Stimulated activated effector memory CD8-positive, alpha-beta T cell treated with anti-CD3 and anti-CD28 coated beads, Interleukin-12 subunit alpha, Interleukin-12 subunit beta, amount 100 ng/mL, for 72 hours (primary cell): ENCODE results near the gene BTBD1.
"Not testable (repeated sequence)": the region's sequence is repeated elsewhere in the genome, so short reads cannot be mapped to it uniquely, and the experiment has no call there.

Experiments used
- ATAC-seq: fragments of 150-1000 bp; cut with Tn5 transposase; 2 replicates; pipeline ENCODE4 v1.10.0; 2021
- DNase-seq, 2 donors: peaks; one replicate each; pipeline ENCODE4 v3.0.0; 2021 to 2022; ENCODE audit warnings: low spot score in 2 of 2
- H3K27ac Mint-ChIP-seq: one replicate; pipeline ENCODE4 v1.8.0; 2022; ENCODE audit warnings: mild to moderate bottlenecking, mixed read lengths
- H3K36me3 Mint-ChIP-seq: one replicate; pipeline ENCODE4 v1.8.0; 2022; ENCODE audit warnings: mild to moderate bottlenecking, mixed read lengths
- H3K4me1 Mint-ChIP-seq: one replicate; pipeline ENCODE4 v1.8.0; 2022; ENCODE audit warnings: mixed read lengths
- H3K4me3 Mint-ChIP-seq: one replicate; pipeline ENCODE4 v1.8.0; 2022; ENCODE audit warnings: mild to moderate bottlenecking, mixed read lengths
- H3K9me3 Mint-ChIP-seq: one replicate; pipeline ENCODE4 v1.8.0; 2022; ENCODE audit warnings: mixed read lengths

BTBD1 gene

DNA sequence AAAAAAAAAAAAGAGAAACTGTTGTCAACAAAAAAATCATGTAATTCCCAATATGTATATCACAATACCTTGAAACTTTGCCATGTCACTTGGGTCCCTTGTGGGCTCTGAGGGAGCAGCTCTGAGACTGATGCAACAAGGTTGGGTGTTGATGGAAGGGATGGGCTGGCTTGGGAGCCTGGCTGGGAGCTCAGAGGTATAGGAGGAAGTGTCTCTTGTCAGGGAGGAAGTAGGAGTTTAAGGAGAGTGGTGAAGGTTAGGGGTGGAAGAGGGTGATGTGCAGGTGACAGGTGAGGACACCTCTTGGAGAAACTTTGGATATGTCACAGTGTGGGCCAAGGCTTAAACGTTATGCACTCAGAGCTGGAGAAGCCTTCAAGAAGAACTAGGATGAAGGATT lies 38.4 kb upstream of the BTBD1 start:
- Mint-ChIP-seq H3K9me3 (no peaks in the 10 kb centered on the region), H3K4me3 (no peak overlapping the region), H3K4me1 (peaks cover 27% of the 10 kb centered on the region), H3K36me3 (no peaks in the 10 kb centered on the region), H3K27ac (no peak overlapping the region)
- no peak for DNase-seq
- no peak for ATAC-seq

DNA sequence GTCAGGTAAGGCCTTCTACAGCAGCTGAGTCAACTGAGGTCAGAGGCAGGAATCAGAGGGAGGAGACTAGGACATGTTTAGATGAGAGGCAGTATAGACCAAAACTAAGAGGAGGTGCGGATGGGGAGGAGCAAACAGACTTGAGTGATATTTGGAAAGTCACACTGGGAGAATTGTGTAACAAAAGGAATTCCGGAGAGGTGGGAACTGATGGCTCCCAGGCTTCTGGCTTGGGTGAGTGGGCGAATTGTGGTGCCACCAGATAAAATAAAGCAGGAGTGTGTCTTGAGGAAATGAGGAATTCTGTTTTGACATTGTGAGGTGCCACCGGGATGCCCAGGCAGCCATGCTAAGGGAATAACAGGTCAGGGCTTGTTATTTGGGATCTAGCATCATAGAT lies 37.1 kb upstream of the BTBD1 start:
- H3K4me3 Mint-ChIP-seq = no peak overlapping the region
- ATAC-seq (no peak), DNase-seq (no peak)
- no peaks in the 10 kb centered on the region for H3K9me3 Mint-ChIP-seq
- H3K36me3 Mint-ChIP-seq = no peaks in the 10 kb centered on the region
- peaks cover 19% of the 10 kb centered on the region for H3K4me1 Mint-ChIP-seq
- H3K27ac Mint-ChIP-seq = no peak overlapping the region

DNA sequence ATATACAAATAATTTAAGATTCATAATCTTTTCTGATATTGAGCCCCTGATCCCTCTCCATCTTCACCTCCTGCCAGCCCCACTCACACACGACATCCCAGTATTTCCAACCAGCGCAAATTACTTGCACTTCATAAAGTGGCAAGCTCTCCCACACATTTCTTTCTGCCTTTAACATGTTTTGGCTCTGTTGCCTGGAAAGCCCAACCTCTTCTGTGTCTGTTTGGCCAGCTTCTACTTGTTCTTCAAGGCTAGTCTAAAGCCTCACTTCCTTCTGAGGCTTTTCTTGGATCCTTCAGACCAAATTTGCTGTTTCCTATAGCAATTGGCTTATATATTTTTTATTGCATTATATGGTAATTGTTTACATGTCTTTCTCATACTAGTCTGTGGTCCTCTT lies 35.3 kb upstream of the BTBD1 start:
- H3K9me3 Mint-ChIP-seq = no peaks in the 10 kb centered on the region
- H3K27ac Mint-ChIP-seq = no peak overlapping the region
- ATAC-seq (no peak), DNase-seq (no peak)
- no peak overlapping the region for H3K4me3 Mint-ChIP-seq
- no peaks in the 10 kb centered on the region for H3K36me3 Mint-ChIP-seq
- H3K4me1 Mint-ChIP-seq = peaks cover 7% of the 10 kb centered on the region

DNA sequence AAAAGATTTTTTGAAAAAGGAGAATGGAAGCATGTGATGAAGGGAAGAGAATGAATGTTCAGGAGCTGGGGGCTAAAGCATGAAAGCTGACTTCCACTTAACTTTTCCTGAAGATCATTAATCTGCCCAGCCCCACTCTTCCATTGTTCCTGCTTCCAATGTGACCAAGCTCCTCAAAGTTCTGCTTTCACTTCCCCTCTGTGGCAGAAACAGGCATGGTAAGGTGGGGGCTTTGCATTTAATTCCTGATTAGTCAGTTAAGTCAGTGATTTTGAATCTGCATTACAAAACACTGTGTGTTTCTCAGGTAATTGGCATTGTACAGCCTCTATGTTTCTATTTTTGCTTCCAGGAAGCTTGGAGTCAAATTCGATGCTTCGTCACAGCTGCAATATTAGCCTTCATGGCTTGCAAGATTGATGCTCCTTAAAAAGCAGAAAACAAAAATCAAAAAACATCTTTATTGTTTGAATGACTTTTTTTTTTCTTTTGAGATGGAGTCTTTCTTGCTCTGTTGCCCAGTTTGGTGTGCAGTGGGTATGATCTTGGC lies 33.1 kb upstream of the BTBD1 start:
- DNase-seq (no peak), ATAC-seq (no peak)
- Mint-ChIP-seq H3K36me3 (no peaks in the 10 kb centered on the region), H3K4me3 (no peak overlapping the region), H3K9me3 (no peaks in the 10 kb centered on the region), H3K27ac (no peak overlapping the region), H3K4me1 (no peaks in the 10 kb centered on the region)

DNA sequence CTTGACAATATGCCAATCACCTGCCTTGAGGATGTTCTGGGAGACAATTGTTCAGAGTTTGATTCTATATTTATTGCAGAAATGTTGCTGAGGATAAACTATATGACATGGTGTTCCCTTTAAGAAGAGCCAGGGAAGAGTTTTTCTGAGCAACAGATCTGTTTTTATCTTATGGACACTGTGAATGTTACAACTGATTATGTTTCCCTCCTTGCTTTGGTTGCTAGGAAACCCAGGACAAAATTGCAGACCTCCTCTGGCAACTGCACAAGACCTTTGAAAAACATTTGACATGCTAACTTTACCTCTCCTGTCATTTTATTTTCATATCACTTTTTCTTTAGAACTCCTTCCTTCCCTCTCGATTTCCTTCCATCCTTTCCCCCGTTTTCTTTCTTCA lies 32.2 kb upstream of the BTBD1 start:
- DNase-seq = no peak
- no peaks in the 10 kb centered on the region for H3K36me3 Mint-ChIP-seq
- no peak overlapping the region for H3K4me3 Mint-ChIP-seq
- no peak overlapping the region for H3K27ac Mint-ChIP-seq
- ATAC-seq = no peak
- no peaks in the 10 kb centered on the region for H3K9me3 Mint-ChIP-seq
- no peaks in the 10 kb centered on the region for H3K4me1 Mint-ChIP-seq

DNA sequence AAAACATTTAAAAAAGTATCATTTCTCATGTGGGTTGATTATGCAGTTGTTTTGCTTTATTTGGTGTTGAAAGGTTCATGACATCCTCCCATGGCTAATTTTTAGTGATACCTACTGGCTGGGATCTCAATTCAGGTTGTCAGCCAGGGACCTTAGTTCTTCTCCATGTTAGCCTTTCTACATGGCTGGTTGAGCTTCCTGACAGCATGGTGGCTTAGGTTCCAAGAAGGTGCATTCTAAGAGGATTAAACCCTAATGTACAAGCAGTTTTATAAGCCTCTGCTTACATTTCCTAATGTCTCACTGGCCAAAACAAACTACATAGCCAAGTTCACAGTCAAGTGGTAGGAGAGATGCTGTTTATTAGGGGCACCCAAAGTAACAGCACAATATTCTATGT lies 31.0 kb upstream of the BTBD1 start:
- Mint-ChIP-seq H3K9me3 (no peaks in the 10 kb centered on the region), H3K27ac (no peak overlapping the region), H3K4me3 (no peak overlapping the region), H3K36me3 (no peaks in the 10 kb centered on the region), H3K4me1 (no peaks in the 10 kb centered on the region)
- no peak for ATAC-seq
- no peak for DNase-seq

DNA sequence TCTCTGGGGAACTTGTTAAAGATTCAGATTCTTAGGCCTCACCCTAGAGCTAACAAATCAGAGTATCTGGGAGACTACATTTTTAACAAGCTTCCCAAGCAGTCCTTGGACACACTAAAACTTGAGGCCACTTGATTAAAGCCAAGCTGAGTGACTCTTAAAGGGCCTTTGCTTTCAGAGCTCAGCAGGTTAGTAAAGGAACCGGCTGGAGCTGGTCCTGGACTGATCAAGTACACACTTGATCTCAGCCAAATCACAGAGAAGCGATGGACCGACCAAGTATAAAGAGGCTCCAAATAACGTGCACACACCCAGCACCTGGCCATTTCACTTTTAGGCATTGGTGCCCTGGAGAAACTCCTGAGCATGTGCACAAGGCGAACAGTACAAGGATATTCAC lies 27.5 kb upstream of the BTBD1 start:
- DNase-seq (no peak), ATAC-seq (no peak)
- Mint-ChIP-seq H3K27ac (no peak overlapping the region), H3K36me3 (no peaks in the 10 kb centered on the region), H3K4me3 (no peak overlapping the region), H3K9me3 (no peaks in the 10 kb centered on the region), H3K4me1 (peaks cover 6% of the 10 kb centered on the region)

DNA sequence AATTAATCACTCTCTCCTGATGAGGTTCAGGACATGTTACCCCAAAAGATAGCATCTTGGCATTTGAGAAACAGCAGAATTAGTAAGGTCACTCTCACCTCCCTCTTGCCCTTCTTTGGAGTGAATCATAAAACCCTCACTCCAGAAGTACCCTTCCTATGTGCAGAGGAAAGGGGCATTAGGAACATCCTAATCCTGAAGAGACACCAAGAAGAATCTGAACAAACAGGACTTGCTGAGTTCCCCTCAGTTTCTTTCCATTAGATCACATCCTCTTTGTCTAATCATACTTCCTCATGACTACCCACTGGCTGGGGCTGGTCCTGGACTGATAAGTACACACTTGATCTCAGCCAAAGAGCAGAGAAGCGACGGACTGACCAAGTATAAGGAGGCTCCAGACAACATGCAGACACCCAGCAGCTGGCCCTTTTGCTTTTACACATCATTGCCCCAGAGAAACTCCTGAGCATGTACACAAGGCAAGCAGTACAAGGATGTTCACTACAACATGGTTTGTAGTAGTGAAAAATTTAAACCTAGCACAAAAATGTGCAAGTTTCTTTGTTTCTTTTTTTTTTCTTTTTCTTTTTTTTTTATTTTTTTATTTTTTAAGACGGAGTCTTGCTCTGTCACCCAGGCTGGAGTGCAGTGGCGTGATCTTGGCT lies 25.4 kb upstream of the BTBD1 start:
- H3K9me3 Mint-ChIP-seq = no peaks in the 10 kb centered on the region
- no peaks in the 10 kb centered on the region for H3K36me3 Mint-ChIP-seq
- no peak for DNase-seq
- H3K4me3 Mint-ChIP-seq = no peak overlapping the region
- H3K27ac Mint-ChIP-seq = peak overlapping the region; percentile 65
- ATAC-seq = peak; percentile 67
- H3K4me1 Mint-ChIP-seq = peaks cover 6% of the 10 kb centered on the region

DNA sequence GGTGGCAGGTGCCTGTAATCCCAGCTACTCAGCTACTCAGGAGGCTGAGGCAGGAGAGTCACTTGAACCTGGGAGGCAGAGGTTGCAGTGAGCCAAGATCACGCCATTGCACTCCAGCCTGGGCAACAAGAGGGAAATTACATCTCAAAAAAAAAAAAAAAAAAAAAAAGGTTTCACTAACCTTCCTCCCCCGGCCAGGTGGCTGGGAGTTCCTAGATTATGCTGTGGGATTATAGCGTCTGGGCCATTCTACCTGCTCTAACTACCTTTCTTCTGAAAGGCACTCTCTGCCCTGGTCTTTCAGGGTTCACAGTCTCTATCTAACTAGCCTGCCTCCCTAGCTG lies 24.9 kb upstream of the BTBD1 start:
- H3K27ac Mint-ChIP-seq = peak overlapping the region; percentile 65
- H3K9me3 Mint-ChIP-seq, H3K36me3 Mint-ChIP-seq: not testable (repeated sequence)

DNA sequence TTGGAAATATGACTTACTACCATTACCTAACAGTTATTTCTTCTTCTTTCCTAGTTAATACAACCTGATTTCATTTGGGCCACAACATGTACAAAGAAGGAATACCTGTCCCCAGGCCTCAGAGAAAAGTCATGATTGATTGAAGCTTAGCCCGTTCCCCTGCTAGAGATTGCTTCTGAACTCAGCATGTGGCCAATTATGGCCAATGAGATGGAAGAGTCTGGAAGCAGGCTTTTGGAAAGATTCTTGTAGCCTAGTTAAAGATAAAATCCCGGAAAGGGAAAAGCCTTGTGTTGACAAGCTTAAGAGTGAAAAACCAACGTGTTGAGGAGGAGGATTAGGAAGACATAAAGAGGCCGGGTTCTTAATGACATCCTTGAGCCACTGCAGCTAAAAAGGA lies 23.4 kb upstream of the BTBD1 start:
- Mint-ChIP-seq H3K36me3 (no peaks in the 10 kb centered on the region), H3K4me1 (peaks cover 6% of the 10 kb centered on the region), H3K27ac (no peak overlapping the region), H3K9me3 (no peaks in the 10 kb centered on the region), H3K4me3 (no peak overlapping the region)
- DNase-seq = no peak
- no peak for ATAC-seq

More for the DNA sequence above, 24.9 kb upstream of the BTBD1 start:
- not testable (repeated sequence) for DNase-seq, ATAC-seq, H3K4me1 Mint-ChIP-seq, H3K4me3 Mint-ChIP-seq

DNA sequence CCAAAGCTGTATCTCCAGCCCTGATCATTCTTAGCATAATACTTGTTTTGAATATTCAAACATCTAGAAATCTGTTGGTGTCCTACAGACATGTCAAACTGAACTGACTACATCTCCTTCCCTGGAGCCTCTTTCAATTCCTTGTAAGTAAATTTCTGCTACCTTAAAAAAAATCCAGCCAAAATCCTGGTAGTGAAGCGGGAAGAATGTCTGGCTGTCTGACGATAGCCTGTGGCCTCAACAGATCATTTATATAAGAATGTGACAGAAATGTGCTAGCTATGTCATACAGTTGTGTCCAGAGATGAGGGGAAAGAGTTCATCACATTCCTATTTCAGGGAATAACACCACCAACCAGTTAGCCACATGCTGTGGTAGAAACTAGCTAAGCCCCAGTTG lies 21.8 kb upstream of the BTBD1 start:
- Mint-ChIP-seq H3K9me3 (no peaks in the 10 kb centered on the region), H3K27ac (no peak overlapping the region), H3K36me3 (no peaks in the 10 kb centered on the region), H3K4me1 (peaks cover 6% of the 10 kb centered on the region), H3K4me3 (no peak overlapping the region)
- ATAC-seq (no peak), DNase-seq (no peak)

DNA sequence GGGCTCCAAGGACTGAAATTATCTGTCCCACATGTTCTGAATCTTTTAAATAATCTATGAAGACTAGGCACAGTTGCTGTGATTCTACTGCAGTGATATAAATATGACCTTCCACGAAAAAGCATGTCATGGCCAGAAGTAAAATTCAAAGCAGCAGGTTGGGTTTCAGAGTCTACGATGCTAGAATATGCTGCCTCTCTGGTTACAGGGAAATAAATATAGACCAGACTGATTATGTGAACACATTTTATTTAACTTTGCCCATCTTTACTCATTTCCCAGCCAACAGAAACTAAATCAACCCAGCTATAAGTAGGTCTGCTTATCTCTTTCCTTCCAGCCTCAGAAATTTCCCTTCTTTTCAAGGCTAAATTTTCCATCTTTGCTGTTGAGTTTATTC lies 20.5 kb upstream of the BTBD1 start:
- peaks cover 6% of the 10 kb centered on the region for H3K4me1 Mint-ChIP-seq
- H3K36me3 Mint-ChIP-seq = no peaks in the 10 kb centered on the region
- H3K27ac Mint-ChIP-seq = no peak overlapping the region
- ATAC-seq (no peak), DNase-seq (no peak)
- no peaks in the 10 kb centered on the region for H3K9me3 Mint-ChIP-seq
- H3K4me3 Mint-ChIP-seq = no peak overlapping the region

DNA sequence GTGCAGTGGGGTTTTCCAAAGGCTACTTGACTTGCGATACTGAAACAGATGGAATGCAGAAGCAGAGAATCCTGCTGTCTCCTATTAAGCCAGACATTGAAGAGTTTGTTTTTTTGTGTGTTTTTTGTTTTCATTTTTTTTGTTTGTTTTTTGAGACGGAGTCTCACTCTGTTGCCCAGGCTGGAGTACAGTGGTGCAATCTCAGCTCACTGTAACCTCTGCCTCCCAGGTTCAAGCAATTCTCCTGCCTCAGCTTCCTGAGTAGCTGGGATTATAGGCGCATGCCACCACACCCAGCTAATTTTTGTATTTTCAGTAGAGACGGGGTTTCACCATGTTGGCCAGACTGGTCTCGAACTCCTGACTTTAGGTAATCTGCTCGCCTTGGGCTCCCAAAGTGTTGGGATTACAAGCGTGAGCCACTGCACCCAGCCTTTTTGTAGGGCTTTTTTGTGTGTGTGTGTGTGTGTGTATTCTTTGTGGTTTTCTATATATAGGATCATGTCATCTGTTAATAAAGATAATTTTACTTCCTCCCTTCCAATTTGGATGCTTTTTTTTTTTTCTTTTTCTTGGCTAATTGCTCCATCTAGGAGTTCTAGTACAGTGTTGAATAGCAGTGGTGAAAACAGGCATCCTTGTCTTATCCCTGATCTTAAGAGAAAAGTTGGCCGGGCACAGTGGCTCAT lies 19.0 kb upstream of the BTBD1 start:
- not testable (repeated sequence) for ATAC-seq, H3K36me3 Mint-ChIP-seq, H3K27ac Mint-ChIP-seq, H3K4me3 Mint-ChIP-seq, H3K9me3 Mint-ChIP-seq, H3K4me1 Mint-ChIP-seq, DNase-seq

DNA sequence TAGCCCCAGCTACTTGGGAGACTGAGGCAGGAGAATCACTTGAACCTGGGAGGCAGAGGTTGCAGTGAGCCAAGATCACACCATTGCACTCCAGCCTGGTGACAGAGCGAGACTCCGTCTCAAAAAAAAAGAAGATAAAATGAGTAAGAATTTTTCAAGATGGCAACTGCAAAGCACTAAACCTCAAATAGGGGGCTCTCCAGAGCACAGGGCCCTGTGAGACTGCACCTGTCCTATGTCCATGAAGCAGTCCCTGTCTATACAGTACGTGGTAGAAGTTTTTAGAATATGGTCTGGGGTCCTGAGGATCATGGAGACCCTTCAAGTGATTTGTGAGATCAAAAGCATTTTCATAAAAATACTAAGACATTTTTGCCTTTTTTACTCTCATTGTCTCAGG lies 18.4 kb upstream of the BTBD1 start:
- not testable (repeated sequence) for ATAC-seq

DNA sequence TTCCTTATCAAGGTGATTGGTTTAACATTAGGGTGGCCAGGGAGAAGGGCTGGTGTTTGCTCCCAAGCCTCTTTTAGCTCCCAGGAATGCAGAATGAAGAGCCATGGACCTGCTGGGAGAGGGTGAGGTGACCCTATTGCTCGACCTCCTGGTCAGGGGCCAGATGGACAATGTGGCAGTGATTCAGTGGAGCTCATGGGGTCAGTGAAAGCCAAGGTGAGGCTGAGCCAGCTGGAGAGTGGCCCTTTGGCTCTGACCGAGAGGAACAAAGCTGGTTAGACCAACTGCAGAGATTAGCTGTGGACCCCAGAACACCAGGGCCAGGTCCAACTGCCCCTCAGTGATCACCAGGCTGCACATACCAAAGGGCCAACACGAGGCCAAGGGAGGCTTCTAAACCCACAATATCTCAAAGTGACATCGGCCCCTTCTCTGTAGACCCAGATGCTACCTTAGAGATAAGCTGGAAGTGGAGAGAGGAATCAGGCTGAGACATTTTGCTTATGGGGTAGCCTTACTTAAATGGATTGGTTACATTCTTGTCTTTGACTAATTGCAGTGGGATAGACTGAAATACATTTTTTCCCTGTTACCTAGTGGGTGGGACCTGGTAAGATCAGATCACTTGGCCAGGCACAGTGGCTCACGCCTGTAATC lies 15.8 kb upstream of the BTBD1 start:
- H3K9me3 Mint-ChIP-seq = no peaks in the 10 kb centered on the region
- peaks cover 5% of the 10 kb centered on the region for H3K36me3 Mint-ChIP-seq
- H3K4me1 Mint-ChIP-seq = no peaks in the 10 kb centered on the region
- ATAC-seq = no peak
- H3K4me3 Mint-ChIP-seq = no peak overlapping the region
- no peak overlapping the region for H3K27ac Mint-ChIP-seq
- no peak for DNase-seq

More for the DNA sequence above, 18.4 kb upstream of the BTBD1 start:
- not testable (repeated sequence) for H3K4me3 Mint-ChIP-seq, H3K4me1 Mint-ChIP-seq, H3K27ac Mint-ChIP-seq, H3K9me3 Mint-ChIP-seq, DNase-seq, H3K36me3 Mint-ChIP-seq
